ENCODE results near the gene CORO1C. TPM values are rescaled to one million over a fixed set of nuclear protein-coding genes. Genes with fewer than 3 reads are reported as not detected.

CORO1C gene
- total RNA-seq, 1 experiment from 2014 or later, result 139 TPM

DNA sequence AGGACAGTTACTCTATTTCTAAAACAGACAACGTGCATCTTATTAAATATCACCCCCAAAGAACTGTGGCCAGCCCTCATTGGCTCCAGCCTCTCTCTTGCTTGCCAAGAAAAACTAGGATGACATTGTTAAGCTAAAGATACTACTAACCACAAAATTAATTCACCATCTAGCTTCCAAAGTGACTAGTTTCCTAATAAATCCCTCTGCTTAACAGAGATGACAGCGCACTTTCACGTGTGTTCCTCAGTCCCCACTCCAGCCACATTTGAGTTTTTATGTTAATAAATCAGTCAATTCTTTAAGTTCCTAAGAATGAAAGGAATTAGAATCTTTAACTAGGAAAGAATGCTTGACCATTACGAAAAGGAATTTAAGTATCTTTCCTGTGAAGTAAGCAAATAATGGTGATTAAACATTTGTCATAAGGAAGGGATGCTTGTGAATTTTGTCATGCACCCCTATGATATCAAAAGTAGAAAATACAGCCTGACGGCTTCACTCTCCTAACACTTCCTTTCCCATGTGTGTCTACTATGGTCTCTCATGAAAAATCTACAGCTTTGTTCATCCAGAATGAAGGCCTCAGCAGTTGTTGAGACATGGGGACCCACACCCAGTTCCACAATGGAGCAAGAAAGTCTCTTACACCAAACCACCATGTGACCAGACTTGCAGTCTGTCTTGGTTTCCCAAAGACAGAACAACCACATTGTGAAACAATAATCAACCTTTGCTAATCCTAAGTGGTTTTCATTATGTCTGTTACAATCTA is 8.1 kb downstream of the CORO1C start:
- no peaks in the 10 kb centered on the region for H3K9me2 ChIP-seq (ENCODE audit: insufficient read depth)
- no peaks in the 10 kb centered on the region for H3K27me3 ChIP-seq (ENCODE audit: insufficient read depth, low read depth)
- peaks cover 98% of the 10 kb centered on the region for H3K79me2 ChIP-seq (ENCODE audit: low read depth)
- H3K9me3 ChIP-seq (ENCODE audit: insufficient read depth, low read depth), result no peaks in the 10 kb centered on the region
- peaks cover 59% of the 10 kb centered on the region for H3K4me1 ChIP-seq (replicated peaks; ENCODE audit: insufficient read depth)
- peak in 1 of 2 experiments; percentile 92 for DNase-seq
- H2AFZ ChIP-seq, result no peak overlapping the region
- intact Hi-C loops (cut with micrococcal nuclease; ENCODE audit: unreplicated experiment), result loop anchor here (2.0 kb wide), 1 partner anchor 58 kb away; no protein-coding TSS in a partner anchor
- H4K20me1 ChIP-seq (ENCODE audit: insufficient read depth), result no peaks in the 10 kb centered on the region
- ChIA-PET POLR2A (ENCODE audit: unreplicated experiment) (no interaction called here), CTCF (no interaction called here)
- H3F3A ChIP-seq (ENCODE audit: insufficient read depth, low read depth), result peaks cover 39% of the 10 kb centered on the region
- H3K4me3 ChIP-seq, result peak overlapping the region; percentile 22; the same call in 1 of the 2 replicates
- TSS peak; percentile 75 for BruUV-seq (replicated peaks)
- no peaks in the 10 kb centered on the region for H3K36me3 ChIP-seq (ENCODE audit: low read depth)
- no peak for TF ChIP-seq EZH2 (IDR thresholded peaks at IDR 0.05; ENCODE audit: low read depth)
- TF ChIP-seq, protein P1, sequence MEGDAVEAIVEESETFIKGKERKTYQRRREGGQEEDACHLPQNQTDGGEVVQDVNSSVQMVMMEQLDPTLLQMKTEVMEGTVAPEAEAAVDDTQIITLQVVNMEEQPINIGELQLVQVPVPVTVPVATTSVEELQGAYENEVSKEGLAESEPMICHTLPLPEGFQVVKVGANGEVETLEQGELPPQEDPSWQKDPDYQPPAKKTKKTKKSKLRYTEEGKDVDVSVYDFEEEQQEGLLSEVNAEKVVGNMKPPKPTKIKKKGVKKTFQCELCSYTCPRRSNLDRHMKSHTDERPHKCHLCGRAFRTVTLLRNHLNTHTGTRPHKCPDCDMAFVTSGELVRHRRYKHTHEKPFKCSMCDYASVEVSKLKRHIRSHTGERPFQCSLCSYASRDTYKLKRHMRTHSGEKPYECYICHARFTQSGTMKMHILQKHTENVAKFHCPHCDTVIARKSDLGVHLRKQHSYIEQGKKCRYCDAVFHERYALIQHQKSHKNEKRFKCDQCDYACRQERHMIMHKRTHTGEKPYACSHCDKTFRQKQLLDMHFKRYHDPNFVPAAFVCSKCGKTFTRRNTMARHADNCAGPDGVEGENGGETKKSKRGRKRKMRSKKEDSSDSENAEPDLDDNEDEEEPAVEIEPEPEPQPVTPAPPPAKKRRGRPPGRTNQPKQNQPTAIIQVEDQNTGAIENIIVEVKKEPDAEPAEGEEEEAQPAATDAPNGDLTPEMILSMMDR (conservative IDR thresholded peaks at IDR 0.05), result no peak
- H3K27ac ChIP-seq, result peak overlapping the region; percentile 90
- H3K4me2 ChIP-seq, result peak overlapping the region; percentile 69

DNA sequence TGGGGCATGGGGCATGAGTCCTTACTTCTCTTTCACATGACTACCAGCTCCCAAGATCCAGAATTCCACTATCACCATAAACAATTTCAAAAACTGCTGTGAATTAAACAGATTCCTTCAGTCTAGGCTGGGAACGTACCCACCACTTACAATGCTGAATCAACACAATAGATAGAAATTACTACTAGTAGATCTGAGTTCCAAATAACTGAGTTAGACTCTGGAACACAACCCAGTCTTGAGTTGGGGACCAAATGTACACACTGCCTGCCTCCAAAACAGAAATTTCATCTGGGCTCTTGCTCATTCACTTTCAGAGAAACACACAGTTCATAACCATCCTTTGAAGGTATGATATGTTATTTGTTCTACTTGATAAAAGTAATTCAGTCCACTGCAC is 8.9 kb downstream of the CORO1C start:
- H3K27ac ChIP-seq, result peak overlapping the region; percentile 90
- H3K4me1 ChIP-seq (replicated peaks; ENCODE audit: insufficient read depth), result peaks cover 53% of the 10 kb centered on the region
- no peaks in the 10 kb centered on the region for H3K9me3 ChIP-seq (ENCODE audit: insufficient read depth, low read depth)
- no peak overlapping the region for H2AFZ ChIP-seq
- no peaks in the 10 kb centered on the region for H4K20me1 ChIP-seq (ENCODE audit: insufficient read depth)
- POLR2A ChIA-PET (ENCODE audit: unreplicated experiment), result interaction anchor here (1.3 kb wide), 1 partner anchor 31 kb away, joined by 8 read pairs; no protein-coding TSS in a partner anchor
- DNase-seq, result no peak
- BruUV-seq (replicated peaks), result TSS peak; percentile 52
- H3K9me2 ChIP-seq (ENCODE audit: insufficient read depth), result no peaks in the 10 kb centered on the region
- CTCF ChIA-PET, result no interaction called here
- H3F3A ChIP-seq (ENCODE audit: insufficient read depth, low read depth), result peaks cover 39% of the 10 kb centered on the region
- peak overlapping the region; percentile 69 for H3K4me2 ChIP-seq
- no peaks in the 10 kb centered on the region for H3K27me3 ChIP-seq (ENCODE audit: insufficient read depth, low read depth)
- peak overlapping the region; percentile 22; the same call in 1 of the 2 replicates for H3K4me3 ChIP-seq
- intact Hi-C loops (cut with micrococcal nuclease; ENCODE audit: unreplicated experiment), result loop anchor here (2.0 kb wide), 1 partner anchor 58 kb away; no protein-coding TSS in a partner anchor
- H3K79me2 ChIP-seq (ENCODE audit: low read depth), result peaks cover 98% of the 10 kb centered on the region
- TF ChIP-seq, protein P1 (conservative IDR thresholded peaks at IDR 0.05), result no peak
- no peak for TF ChIP-seq EZH2 (IDR thresholded peaks at IDR 0.05; ENCODE audit: low read depth)
- no peaks in the 10 kb centered on the region for H3K36me3 ChIP-seq (ENCODE audit: low read depth)

GRCh38 chr12:108721824-108722223 is 9.5 kb downstream of the CORO1C start:
- BruUV-seq (replicated peaks), result no TSS peak
- Histone ChIP-seq H3F3A (ENCODE audit: insufficient read depth, low read depth) (peaks cover 39% of the 10 kb centered on the region), H3K9me3 (ENCODE audit: insufficient read depth, low read depth) (no peaks in the 10 kb centered on the region), H3K4me3 (no peak overlapping the region), H3K9me2 (ENCODE audit: insufficient read depth) (no peaks in the 10 kb centered on the region), H4K20me1 (ENCODE audit: insufficient read depth) (no peaks in the 10 kb centered on the region), H3K27me3 (ENCODE audit: insufficient read depth, low read depth) (no peaks in the 10 kb centered on the region), H3K36me3 (ENCODE audit: low read depth) (0 out of 2 replicates have a peak, but pooled peaks cover 4% of the 10 kb centered on the region), H2AFZ (no peak overlapping the region), H3K4me1 (replicated peaks; ENCODE audit: insufficient read depth) (peaks cover 53% of the 10 kb centered on the region), H3K27ac (peak overlapping the region; percentile 90), H3K4me2 (peak overlapping the region; percentile 69), H3K79me2 (ENCODE audit: low read depth) (peaks cover 98% of the 10 kb centered on the region)
- POLR2A ChIA-PET (ENCODE audit: unreplicated experiment), result interaction anchor here (0.6 to 1.3 kb wide), 5 partner anchors 8 to 30 kb away, joined by 3 to 8 read pairs (median 5); no protein-coding TSS in a partner anchor
- TF ChIP-seq, protein P1 (conservative IDR thresholded peaks at IDR 0.05), result no peak
- TF ChIP-seq EZH2 (IDR thresholded peaks at IDR 0.05; ENCODE audit: low read depth), result no peak
- peak in 1 of 2 experiments; percentile 39 for DNase-seq
- intact Hi-C loops (cut with micrococcal nuclease; ENCODE audit: unreplicated experiment), result loop anchor here (2.0 kb wide), 2 partner anchors 31 to 57 kb away; no protein-coding TSS in a partner anchor
- CTCF ChIA-PET, result no interaction called here

All from PC-9 (cell line).